ENCODE measurements around the gene TMEM86A.

DNA sequence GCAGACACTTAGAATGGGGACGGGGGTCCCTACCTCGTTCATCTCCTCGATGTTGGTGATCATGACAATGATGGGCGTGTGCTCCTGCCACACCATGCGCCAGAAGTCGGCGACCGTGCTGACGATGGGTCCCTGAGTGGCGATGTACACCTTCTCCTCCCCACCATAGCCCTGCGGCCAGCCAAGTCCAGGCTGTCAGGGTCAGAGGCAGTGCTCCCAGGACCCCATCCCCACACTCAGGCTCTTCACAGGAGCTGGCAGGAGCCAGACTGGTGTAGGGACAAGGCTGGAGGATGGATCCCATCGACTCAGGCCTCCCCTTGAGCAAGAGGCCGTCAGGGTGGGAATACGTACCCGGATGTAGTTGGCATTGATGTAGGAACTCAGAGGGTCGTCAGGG lies 34.6 kb downstream of the TMEM86A start:
- no peak for TF ChIP-seq CTCF (IDR thresholded peaks at IDR 0.05)
- TF ChIP-seq POLR2A (IDR thresholded peaks at IDR 0.05): no peak

All from body of pancreas (tissue), 4 donors.